SKM-1 treated with dmso at 0.1 percent for 144 hours (cell line): ENCODE results near the gene GABRG3.

Experiments
- DNase-seq: peaks from one replicate; lab custom pipeline; 2025; ENCODE audit not compliant: unreplicated experiment; lab: John Stamatoyannopoulos, UW

The GABRG3 gene

GRCh38 chr15:27237319-27237939 lies 266.4 kb downstream of the GABRG3 start:
- no peak for DNase-seq

GRCh38 chr15:27238209-27238608 lies 267.2 kb downstream of the GABRG3 start:
- DNase-seq = no peak

- no peak for DNase-seq
Observed at GRCh38 chr15:27238707-27239423, 267.9 kb downstream of the GABRG3 start.

GRCh38 chr15:27241943-27242342 lies 271.0 kb downstream of the GABRG3 start:
- no peak for DNase-seq

GRCh38 chr15:27244047-27244446 lies 273.1 kb downstream of the GABRG3 start:
- DNase-seq = no peak

GRCh38 chr15:27248251-27248650 lies 277.3 kb downstream of the GABRG3 start:
- no peak for DNase-seq

GRCh38 chr15:27249046-27249759 lies 278.2 kb downstream of the GABRG3 start:
- DNase-seq = no peak

GRCh38 chr15:27249760-27250109 lies 278.8 kb downstream of the GABRG3 start:
- DNase-seq = no peak

- no peak for DNase-seq
Observed at GRCh38 chr15:27250223-27250622, 279.2 kb downstream of the GABRG3 start.

- no peak for DNase-seq
Observed at GRCh38 chr15:27254055-27254454, 283.1 kb downstream of the GABRG3 start.

GRCh38 chr15:27254801-27255200 lies 283.8 kb downstream of the GABRG3 start:
- no peak for DNase-seq

- no peak for DNase-seq
Observed at GRCh38 chr15:27256446-27256845, 285.5 kb downstream of the GABRG3 start.

GRCh38 chr15:27258287-27258686 lies 287.3 kb downstream of the GABRG3 start:
- DNase-seq = no peak

GRCh38 chr15:27260523-27260922 lies 289.5 kb downstream of the GABRG3 start:
- DNase-seq = no peak

GRCh38 chr15:27268923-27269322 lies 297.9 kb downstream of the GABRG3 start:
- no peak for DNase-seq

GRCh38 chr15:27271258-27271657 lies 300.3 kb downstream of the GABRG3 start:
- no peak for DNase-seq

GRCh38 chr15:27272427-27272826 lies 301.4 kb downstream of the GABRG3 start:
- DNase-seq = no peak

- no peak for DNase-seq
Observed at GRCh38 chr15:27273506-27273905, 302.5 kb downstream of the GABRG3 start.

GRCh38 chr15:27278761-27279160 lies 307.8 kb downstream of the GABRG3 start:
- no peak for DNase-seq

GRCh38 chr15:27292641-27293040 lies 321.7 kb downstream of the GABRG3 start:
- no peak for DNase-seq

GRCh38 chr15:27293607-27294006 lies 322.6 kb downstream of the GABRG3 start:
- no peak for DNase-seq

- no peak for DNase-seq
Observed at GRCh38 chr15:27317736-27318135, 346.8 kb downstream of the GABRG3 start.
